HepG2 (cell line): ENCODE data around the gene AGXT. TPM values are rescaled to one million over a fixed set of nuclear protein-coding genes. Genes with fewer than 3 reads are reported as not detected.
A peak's percentile ranks its signal among the peaks of the same experiment; 100 is the strongest.

Experiments
- ELF3 ChIP-seq: IDR thresholded peaks from 2 replicates; pipeline ENCODE4 v1.6.1; 2016; ENCODE audit warnings: missing genetic modification reagents, missing compliant biosample characterization
- FOXK1 ChIP-seq: sonication (generic); formaldehyde crosslinking; IDR thresholded peaks from 2 replicates; pipeline ENCODE4 v1.4.0; 2020; ENCODE audit warnings: low read depth, missing genetic modification reagents, borderline replicate concordance
- GATAD1 ChIP-seq: IDR thresholded peaks from 2 replicates; pipeline ENCODE4 v1.6.1; 2016; ENCODE audit warnings: missing genetic modification reagents, missing compliant biosample characterization
- GLI4 ChIP-seq: sonication (generic); formaldehyde crosslinking; IDR thresholded peaks from 2 replicates; pipeline ENCODE4 v1.5.1; 2020; ENCODE audit warnings: missing genetic modification reagents, mild to moderate bottlenecking, moderate library complexity, borderline replicate concordance
- NCOR1 ChIP-seq: fragments of 200-600 bp; sonication (generic); IDR thresholded peaks from 2 replicates; pipeline ENCODE4 v1.7.0; 2017; ENCODE audit warnings: antibody characterized with exemption, low read length, borderline replicate concordance
- NFYC ChIP-seq: IDR thresholded peaks from 2 replicates; pipeline ENCODE4 v1.6.1; 2016; ENCODE audit warnings: missing genetic modification reagents, missing compliant biosample characterization
- NR2C2 ChIP-seq: sonication (generic); formaldehyde crosslinking; IDR thresholded peaks from 2 replicates; pipeline ENCODE4 v1.4.0; 2020; ENCODE audit warnings: missing genetic modification reagents, mild to moderate bottlenecking, moderate library complexity, borderline replicate concordance
- NR2F2 ChIP-seq: IDR thresholded peaks from 2 replicates; pipeline ENCODE4 v1.6.1; 2012; ENCODE audit warnings: low read depth, inconsistent platforms, borderline replicate concordance
- SETDB1 ChIP-seq: sonication (generic); formaldehyde crosslinking; IDR thresholded peaks from 2 replicates; pipeline ENCODE4 v1.5.1; 2020; ENCODE audit warnings: missing genetic modification reagents, mild to moderate bottlenecking, borderline replicate concordance
- TFDP1 ChIP-seq: IDR thresholded peaks from 2 replicates; pipeline ENCODE4 v1.6.1; 2016; ENCODE audit warnings: missing compliant biosample characterization, missing genetic modification reagents, borderline replicate concordance
- TFE3 ChIP-seq: IDR thresholded peaks from 2 replicates; pipeline ENCODE4 v1.6.1; 2016
- YEATS4 ChIP-seq: sonication (generic); formaldehyde crosslinking; IDR thresholded peaks from 2 replicates; pipeline ENCODE4 v1.4.0; 2020; ENCODE audit warnings: missing genetic modification reagents, borderline replicate concordance
- ZBED4 ChIP-seq: sonication (generic); formaldehyde crosslinking; IDR thresholded peaks from 2 replicates; pipeline ENCODE4 v1.4.0; 2020; ENCODE audit warnings: missing genetic modification reagents, borderline replicate concordance
- ZKSCAN8 ChIP-seq: IDR thresholded peaks from 2 replicates; pipeline ENCODE4 v1.6.1; 2016; ENCODE audit warnings: borderline replicate concordance, missing genetic modification reagents, missing compliant biosample characterization
- ZNF180 ChIP-seq: sonication (generic); formaldehyde crosslinking; IDR thresholded peaks from 2 replicates; pipeline ENCODE4 v1.4.0; 2020; ENCODE audit warnings: low read depth, missing genetic modification reagents, borderline replicate concordance
- ZNF280D ChIP-seq: sonication (generic); formaldehyde crosslinking; IDR thresholded peaks from 2 replicates; pipeline ENCODE4 v1.5.1; 2020; ENCODE audit warnings: mild to moderate bottlenecking, missing genetic modification reagents
- ZNF800 ChIP-seq: sonication (generic); formaldehyde crosslinking; IDR thresholded peaks from 2 replicates; pipeline ENCODE4 v1.4.0; 2020; ENCODE audit warnings: missing genetic modification reagents
- ZNF879 ChIP-seq: sonication (generic); formaldehyde crosslinking; IDR thresholded peaks from 2 replicates; pipeline ENCODE4 v1.8.1; 2023; ENCODE audit warnings: missing genetic modification reagents
- polyA plus RNA-seq, 8 experiments: library from polyadenylated mRNA; depleted of rRNA in 3 of 8; stranded (reverse) in 7 of 8; unstranded in 1 of 8; fragments of >200 nt; fragmentation: Illumina TruSeq in 4 of 8; extraction: Trizol in 4 of 8; gene quantifications; 2 replicates each; pipeline versions ENCODE4 v1.2.1 to v1.2.3, GENCODE V29; 2011 to 2016; ENCODE audit warnings: low read depth in 4 of 8, missing spikeins in 1 of 8, mixed read lengths in 1 of 8; ENCODE audit not compliant: insufficient read depth in 1 of 8
- total RNA-seq, 5 experiments: library from RNA; depleted of rRNA; stranded (reverse); fragments of >200 nt; fragmentation: Illumina TruSeq; extraction: Trizol; gene quantifications; 2 replicates each; pipeline ENCODE4 v1.2.3, GENCODE V29; 2016; ENCODE audit warnings: low read depth in 1 of 5

AGXT gene
- total and polyA plus RNA-seq, 2 of the 13 experiments (the other 11 are each of a cell fraction or from before 2014, with no cell fraction given), result 41.9 to 96.1 TPM

- TF ChIP-seq GLI4 (CRISPR knock-in tag) (no peak), SETDB1 (no peak), TFDP1 (no peak), YEATS4 (CRISPR knock-in tag) (peak; percentile 26; the same call in 1 of the 2 replicates), ZNF280D (CRISPR knock-in tag) (no peak), ZBED4 (peak; percentile 57; the same call in 1 of the 2 replicates), NFYC (no peak), ZNF180 (CRISPR knock-in tag) (no peak), ZNF879 (CRISPR knock-in tag) (no peak), ZNF800 (CRISPR knock-in tag) (no peak), NR2C2 (CRISPR knock-in tag) (0 out of 2 replicates have a peak, but pooled peaks have one; percentile 48), ZKSCAN8 (CRISPR knock-in tag) (peak; percentile 64; the same call in 1 of the 2 replicates), GATAD1 (no peak), NCOR1 (peak; percentile 71; the same call in 1 of the 2 replicates), ELF3 (CRISPR knock-in tag) (peak; percentile 96), TFE3 (peak; percentile 77), NR2F2 (peak; percentile 58; the same call in 1 of the 2 replicates), FOXK1 (CRISPR knock-in tag) (peak; percentile 47; the same call in 1 of the 2 replicates)
Measured at GRCh38 chr2:240864475-240864874, 4.1 kb upstream of the AGXT start (continued).
